CD1c-positive myeloid dendritic cell (primary cell): ENCODE data around the gene OR1M1.

ENCODE experiments used
- DNase-seq: peaks from one replicate; pipeline ENCODE4 v3.0.0-alpha.2; 2016; ENCODE audit errors: extremely low spot score

The OR1M1 gene

DNA sequence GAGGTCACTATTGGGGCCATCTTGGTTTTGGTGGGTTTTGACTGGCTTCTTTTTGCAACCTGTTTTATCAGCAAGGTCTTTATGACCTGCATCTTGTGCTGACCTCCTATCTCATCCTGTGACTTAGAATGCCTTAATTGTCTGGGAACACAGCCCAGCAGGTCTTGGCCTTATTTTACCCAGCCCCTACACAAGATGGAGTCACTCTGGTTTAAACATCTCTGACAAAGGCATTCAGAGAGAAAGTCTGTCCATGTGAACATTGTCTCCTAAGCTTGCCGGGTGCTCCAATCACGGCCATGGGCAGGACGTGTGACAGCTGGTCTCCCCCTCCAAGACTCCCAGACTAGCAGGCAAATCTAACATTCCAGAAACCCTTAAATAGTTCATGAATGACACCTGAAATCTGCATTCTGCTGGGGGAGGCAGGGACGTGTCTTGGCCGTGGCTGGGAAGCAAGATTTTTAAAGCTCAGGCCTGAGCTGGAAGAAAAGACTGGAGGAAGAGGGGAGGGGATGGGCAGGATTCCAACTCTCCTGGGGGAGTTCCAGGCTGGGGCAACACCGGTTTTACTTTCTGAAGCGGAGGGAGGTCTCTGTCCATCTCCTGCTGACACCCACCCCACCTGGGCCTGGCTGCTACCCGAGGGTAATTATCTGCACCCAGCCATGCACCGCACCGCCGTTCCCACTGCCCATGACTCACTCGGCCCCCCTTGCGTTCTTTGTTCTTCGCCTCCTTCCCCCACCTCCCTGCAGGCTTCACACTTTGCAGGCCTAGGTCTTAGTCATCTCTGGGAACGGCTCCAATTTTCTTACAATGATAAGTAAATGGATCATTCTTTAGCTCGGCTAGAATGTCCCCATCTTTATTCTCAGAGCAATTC lies 11.6 kb upstream of the OR1M1 start:
- DNase-seq, result no peak

DNA sequence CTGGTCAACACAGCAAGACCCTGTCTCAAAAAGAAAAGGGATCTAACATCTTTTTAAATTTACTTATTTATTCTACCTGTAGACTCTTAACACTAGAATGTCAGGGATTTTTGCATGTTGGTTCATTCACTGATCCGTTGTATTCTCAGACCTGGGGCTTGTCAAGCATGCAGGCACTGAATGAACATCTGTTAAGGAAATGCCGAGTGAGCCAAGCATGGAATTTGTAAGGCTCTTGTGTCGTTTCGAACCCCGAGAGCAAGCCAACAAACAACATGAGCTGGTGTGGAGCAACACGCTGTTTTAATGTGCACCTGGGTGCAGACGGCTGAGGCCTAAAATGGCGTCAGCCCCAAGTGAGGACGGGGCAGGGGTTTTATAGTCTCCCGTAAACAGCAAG lies 10.0 kb upstream of the OR1M1 start:
- no peak for DNase-seq

DNA sequence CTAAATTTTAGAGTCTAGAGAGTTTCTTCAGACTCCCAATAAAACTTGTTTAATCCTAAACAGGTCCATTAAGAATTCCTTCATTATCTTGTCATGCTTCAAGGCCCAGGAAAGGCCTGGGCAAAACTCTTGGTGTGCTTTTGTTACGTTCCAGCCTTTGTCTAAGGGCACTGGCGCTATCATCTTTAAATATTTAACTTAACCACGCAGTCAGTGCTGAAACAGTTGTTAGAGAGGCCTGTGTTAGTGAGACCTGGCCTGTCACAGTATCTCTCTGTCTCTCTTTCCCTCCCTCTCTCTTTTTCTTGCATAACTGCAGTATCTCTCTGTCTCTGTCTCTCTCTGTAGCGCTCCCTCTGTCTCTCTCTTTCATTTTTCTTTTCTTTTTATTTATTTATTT lies 8.2 kb upstream of the OR1M1 start:
- no peak for DNase-seq

DNA sequence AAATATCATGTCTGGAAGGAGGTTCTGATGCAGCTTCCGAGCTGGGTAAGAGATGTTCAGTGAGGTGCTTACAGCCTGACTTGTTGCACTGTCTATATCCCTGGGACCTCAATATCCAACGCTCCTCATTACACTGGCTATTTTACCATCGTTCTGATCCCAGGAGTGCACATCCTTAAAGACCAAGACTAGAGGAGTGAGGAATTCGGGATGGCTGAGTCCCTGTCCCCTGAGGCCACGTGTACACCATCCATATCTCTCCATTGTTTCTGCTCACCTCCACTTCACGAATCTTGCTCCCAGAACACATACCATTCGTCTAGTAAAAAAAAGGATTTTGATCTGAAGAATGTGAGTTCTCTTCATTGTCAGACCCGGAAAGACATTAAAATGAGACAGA lies 20.5 kb downstream of the OR1M1 start, which contains the start of gene OR7G2:
TSS of gene OR7G2 (minus strand) at position 101 of the 400 bp plus-strand sequence. CDS start 4,232 bp downstream, outside the sequence.
- DNase-seq, result no peak

DNA sequence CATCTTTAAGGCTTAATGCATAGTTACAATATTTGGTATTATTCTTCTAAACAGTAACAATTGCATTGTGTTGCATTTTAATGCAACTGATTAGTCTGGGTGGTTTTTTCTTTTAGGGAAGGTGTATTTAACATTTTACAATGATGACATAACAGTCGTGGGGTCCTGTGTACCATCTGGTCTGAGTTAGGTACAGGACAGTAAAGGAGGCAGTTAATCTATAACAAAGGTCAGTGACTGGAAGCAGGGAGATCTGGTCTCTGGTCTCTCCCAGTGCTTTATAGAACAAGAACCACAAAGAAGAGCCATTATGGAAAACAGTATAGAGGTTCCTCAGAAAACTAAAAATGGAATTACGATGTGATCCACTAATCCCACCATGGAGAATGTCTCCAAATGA lies 23.1 kb downstream of the OR1M1 start:
- DNase-seq, result no peak

DNA sequence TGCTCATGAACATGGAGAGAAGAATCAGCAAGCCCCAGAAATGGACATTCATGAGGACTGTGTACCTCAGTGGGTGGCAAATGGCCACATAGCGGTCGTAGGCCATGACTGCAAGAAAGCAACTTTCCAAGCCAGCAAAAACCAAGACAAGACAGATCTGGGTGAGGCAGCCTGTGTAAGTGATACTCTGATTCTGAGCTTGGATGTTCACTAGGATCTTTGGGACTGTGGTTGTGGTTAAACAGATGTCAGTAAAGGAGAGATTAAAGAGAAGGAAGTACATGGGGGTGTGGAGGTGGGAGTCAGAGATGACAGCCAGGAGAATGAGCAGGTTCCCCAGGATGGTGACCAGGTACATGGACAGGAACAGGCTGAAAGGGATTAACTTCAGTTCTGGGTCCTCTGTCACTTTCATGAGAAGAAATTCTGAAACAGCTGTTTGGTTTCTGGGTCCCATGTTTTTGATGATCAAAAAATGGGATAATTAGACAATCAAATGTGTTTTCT lies 28.5 kb downstream of the OR1M1 start, which contains the start of gene OR7G1:
TSS of gene OR7G1 (minus strand) at position 457 of the 507 bp plus-strand sequence. CDS start at position 457, 0 bp downstream.
- no peak for DNase-seq

DNA sequence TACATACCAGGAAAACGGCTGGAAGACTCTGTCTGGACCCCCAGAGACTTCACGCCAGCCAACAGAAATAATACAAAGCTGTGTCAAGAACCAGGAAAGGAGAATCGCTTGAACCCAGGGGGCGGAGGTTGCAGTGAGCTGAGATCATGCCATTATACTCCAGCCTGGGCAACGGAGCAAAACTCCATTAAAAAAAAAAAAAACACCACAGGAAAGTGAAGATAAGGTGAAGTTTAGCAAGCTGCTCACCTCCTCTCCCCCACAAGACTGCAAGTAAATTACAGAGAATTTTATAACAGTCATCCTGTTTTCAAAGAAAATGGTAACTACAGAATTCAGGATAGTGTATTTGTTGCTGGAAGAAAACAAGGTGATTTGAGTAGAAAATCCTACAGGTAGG lies 29.7 kb downstream of the OR1M1 start:
- DNase-seq, result no peak

DNA sequence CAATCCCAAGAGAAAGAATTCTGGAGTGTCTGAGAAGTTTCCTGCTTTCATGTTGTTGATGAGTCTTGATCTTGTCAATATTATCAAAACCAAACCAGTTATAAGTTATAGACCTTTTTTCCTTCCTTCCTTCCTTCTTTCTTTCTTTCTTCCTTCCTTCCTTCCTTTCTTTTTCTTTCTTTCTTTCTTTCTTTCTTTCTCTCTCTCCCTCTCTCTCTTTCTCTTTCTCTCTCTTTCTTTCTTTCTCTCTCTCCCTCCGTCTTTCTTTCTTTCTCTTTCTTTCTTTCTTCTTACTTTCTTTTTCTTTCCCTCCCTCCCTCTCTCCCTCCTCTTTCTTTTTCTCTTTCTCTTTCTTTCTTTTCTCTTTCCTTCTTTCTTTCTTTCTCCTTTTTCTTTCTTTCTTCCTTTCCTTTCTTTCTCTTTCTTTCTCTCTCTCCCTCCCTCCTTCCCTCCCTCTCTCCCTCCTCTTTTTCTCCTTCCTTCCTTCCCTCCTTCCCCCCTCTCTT lies 40.1 kb downstream of the OR1M1 start, which contains the start of gene OR7G3:
TSS of gene OR7G3 (minus strand) at position 51 of the 506 bp plus-strand sequence. CDS start at position 51, 0 bp downstream.
- no peak for DNase-seq

DNA sequence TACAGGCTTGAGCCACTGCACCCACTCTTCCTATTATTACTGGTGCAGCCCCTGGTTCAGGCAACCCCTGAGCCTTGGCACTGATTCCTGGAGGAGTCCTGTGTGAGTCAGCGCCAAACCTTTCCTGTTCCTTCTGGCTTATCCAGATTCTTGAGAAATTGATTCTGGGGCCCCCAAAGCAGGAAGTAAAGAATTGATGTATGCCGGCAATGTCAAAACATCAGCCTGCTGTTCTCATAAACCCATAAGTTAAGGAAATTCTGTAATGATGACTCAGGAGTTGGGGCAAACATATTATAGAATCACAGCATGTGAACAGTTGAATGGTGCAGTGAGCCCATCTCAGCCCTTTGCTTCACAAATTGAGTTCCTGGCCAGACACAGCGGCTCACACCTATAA lies 41.3 kb downstream of the OR1M1 start:
- peak; percentile 51 for DNase-seq

DNA sequence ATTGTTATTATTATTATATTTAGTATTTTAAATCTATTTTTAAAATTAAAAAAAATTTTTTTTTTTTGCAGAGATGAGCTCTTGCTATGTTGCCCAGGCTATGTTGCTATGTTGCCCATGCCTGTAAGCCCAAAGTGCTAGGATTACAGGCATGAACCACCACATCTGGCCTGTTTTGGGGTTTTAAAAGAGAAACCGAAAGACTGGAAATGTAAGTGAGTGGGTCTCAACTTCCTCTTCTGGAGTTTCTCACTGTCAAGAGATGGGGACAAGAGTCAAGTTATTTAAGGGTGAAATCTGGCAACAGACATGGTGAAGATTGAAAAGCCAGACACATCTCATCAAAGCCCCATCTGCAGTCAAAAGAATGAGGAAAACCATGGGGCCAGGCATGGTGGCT lies 44.1 kb downstream of the OR1M1 start:
- DNase-seq, result peak; percentile 46

DNA sequence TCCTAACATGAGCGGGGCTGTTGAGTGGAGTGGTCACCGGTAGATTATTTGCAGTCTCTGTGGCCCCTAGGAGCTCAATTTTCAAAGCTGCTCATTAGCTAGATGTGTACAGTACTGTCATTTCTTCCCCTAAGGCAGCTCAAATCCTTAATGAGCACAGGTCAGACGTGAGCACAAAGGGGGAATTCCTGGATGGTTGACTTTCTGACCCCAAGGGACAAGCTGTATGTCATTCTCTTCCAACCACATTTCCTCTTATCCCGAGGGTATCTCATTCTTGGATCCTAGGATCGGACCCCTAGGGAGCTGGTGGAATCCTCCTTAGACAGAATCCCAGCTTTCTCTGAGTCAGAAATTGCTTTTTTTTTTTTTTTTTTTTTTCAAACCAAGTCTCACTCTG lies 45.6 kb downstream of the OR1M1 start:
- no peak for DNase-seq

DNA sequence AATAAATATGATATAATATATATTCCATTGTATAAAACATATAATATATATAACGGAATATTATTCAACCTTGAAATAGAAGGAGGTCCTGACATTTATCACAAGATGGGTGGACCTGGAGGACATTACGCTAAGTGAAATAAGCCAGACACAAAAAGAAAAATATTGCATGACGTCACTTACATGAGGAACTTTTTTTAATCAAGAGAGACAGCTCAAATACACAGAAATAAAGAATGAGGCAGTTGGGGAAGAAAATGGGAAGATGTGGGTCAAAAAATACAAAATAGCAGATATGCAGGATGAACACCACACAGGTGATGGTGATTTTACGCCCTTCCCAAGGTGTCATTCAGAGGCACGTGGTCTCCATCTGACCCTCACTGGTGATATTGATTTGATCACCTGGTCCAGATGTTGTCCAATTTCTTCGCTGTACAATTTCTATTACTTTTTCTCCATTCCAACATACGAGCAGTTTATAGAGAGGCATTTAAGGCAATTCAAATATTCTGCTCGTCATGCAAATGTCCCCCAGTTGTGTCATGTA lies 52.8 kb downstream of the OR1M1 start:
- DNase-seq, result no peak

DNA sequence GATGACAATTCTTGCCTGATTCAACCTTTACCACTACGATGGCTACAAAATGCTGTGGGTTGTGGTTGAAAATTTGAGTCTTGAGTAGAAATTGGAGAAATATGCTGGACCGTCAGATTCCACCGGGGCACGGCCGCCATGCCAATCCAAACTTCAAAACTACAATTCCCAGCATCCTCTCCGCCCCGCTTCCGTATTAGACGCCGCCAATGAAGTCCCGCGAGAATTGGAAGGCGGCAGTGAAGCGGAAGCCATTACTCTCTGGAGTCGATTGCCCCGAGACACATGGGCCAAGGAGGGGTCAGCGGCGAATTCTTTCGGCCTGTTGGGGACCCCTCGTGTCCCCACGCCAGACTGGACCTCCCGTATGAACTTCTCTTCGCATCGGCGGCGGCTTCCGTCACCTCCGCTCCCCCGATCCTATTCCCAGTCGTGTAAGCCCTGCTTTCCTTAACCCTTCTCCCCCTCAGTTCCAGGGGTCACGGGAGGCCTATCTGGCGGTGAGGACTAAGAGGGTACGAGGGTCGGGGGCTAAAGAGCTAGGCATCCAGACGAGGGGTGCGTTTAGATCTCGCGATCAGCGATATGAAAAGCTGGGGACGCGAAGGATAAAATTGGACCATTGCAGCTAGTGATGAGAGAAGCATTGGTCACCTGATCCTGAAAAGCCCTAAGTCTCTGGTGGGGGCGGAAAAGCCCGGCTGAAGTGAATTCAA lies 53.5 kb downstream of the OR1M1 start, which contains the start of gene ZNF317:
TSS of gene ZNF317 (plus strand) at position 239 of the 716 bp plus-strand sequence. CDS start 15,620 bp downstream, outside the sequence.
- peak; percentile 98 for DNase-seq

DNA sequence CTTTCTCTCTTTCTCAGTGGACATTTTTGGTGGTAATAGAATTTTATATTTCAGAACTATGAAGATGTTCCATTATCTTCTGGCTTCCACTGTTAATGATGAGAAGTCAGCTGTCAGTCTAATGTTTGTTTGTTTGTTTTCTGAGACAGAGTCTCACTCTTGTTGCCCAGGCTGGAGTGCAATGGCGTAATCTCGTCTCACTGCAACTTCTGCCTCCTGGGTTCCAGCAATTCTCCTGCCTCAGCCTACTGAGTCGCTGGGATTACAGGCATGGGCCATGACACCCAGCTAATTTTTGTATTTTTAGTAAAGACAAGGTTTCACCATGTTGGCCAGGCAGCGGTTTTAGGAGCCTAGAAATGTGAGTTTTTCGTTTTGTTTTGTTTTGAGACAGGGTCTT lies 58.1 kb downstream of the OR1M1 start:
- DNase-seq, result no peak
